ENCODE data around the gene WRAP73. TPM values are rescaled to one million over a fixed set of nuclear protein-coding genes. Genes with fewer than 3 reads are reported as not detected.

Gene WRAP73
- total RNA-seq, 3 donors from 2014 or later (not counting 1 experiment from before 2014, with no cell fraction given): 27.8 to 35.4 (median 30.1) TPM

GRCh38 chr1:3697810-3698209 is 47.9 kb upstream of the WRAP73 start:
- Histone ChIP-seq H3K4me1 (ENCODE audit: control insufficient read depth, insufficient read depth, low read length) (no peaks in the 10 kb centered on the region), H3K27ac (ENCODE audit: low read length) (no peak overlapping the region), H3K36me3 (ENCODE audit: control insufficient read depth, insufficient read depth, low read length) (no peaks in the 10 kb centered on the region), H3K27me3 (ENCODE audit: control insufficient read depth, insufficient read depth, low read length) (no peaks in the 10 kb centered on the region), H3K4me3 (ENCODE audit: low read length) (no peak overlapping the region), H3K9me3 (ENCODE audit: control insufficient read depth, insufficient read depth, low read length) (no peaks in the 10 kb centered on the region)
- Mint-ChIP-seq H3K4me3 (no peak overlapping the region), H3K36me3 (no peaks in the 10 kb centered on the region), H3K27me3 (ENCODE audit: low read depth in 2 of 2) (no peaks in the 10 kb centered on the region), H3K4me1 (peaks cover 0 to 9% of the 10 kb centered on the region in 2 donors), H3K27ac (no peak overlapping the region), H3K9me3 (no peaks in the 10 kb centered on the region)
- no peak for TF ChIP-seq CTCF (IDR thresholded peaks at IDR 0.05)
- no peak for DNase-seq
- intact Hi-C loops (cut with micrococcal nuclease): no loop called here
- ATAC-seq: no peak
- 90% methylated on average over 12 of the region's 12 CpGs for WGBS (ENCODE audit: insufficient coverage)

GRCh38 chr1:3697104-3697503 is 47.2 kb upstream of the WRAP73 start:
- Mint-ChIP-seq H3K36me3 (no peaks in the 10 kb centered on the region), H3K27me3 (ENCODE audit: low read depth in 2 of 2) (no peaks in the 10 kb centered on the region), H3K4me3 (no peak overlapping the region), H3K9me3 (no peaks in the 10 kb centered on the region), H3K4me1 (peaks cover 0 to 9% of the 10 kb centered on the region in 2 donors), H3K27ac (no peak overlapping the region)
- Histone ChIP-seq H3K36me3 (ENCODE audit: control insufficient read depth, insufficient read depth, low read length) (no peaks in the 10 kb centered on the region), H3K27me3 (ENCODE audit: control insufficient read depth, insufficient read depth, low read length) (no peaks in the 10 kb centered on the region), H3K9me3 (ENCODE audit: control insufficient read depth, insufficient read depth, low read length) (no peaks in the 10 kb centered on the region), H3K4me1 (ENCODE audit: control insufficient read depth, insufficient read depth, low read length) (no peaks in the 10 kb centered on the region), H3K27ac (ENCODE audit: low read length) (no peak overlapping the region), H3K4me3 (ENCODE audit: low read length) (no peak overlapping the region)
- no peak for DNase-seq
- WGBS (ENCODE audit: insufficient coverage): 85% methylated on average over 22 of the region's 22 CpGs
- no peak for ATAC-seq
- TF ChIP-seq CTCF (IDR thresholded peaks at IDR 0.05): no peak
- intact Hi-C loops (cut with micrococcal nuclease): no loop called here

GRCh38 chr1:3696689-3697088 is 46.8 kb upstream of the WRAP73 start:
- no peak overlapping the region for H3K4me3 Mint-ChIP-seq
- TF ChIP-seq CTCF (IDR thresholded peaks at IDR 0.05): no peak
- WGBS (ENCODE audit: insufficient coverage): 92% methylated on average over 9 of the region's 9 CpGs
- no peak for DNase-seq
- no peaks in the 10 kb centered on the region for H3K36me3 ChIP-seq (ENCODE audit: control insufficient read depth, insufficient read depth, low read length)
- intact Hi-C loops (cut with micrococcal nuclease): no loop called here
- H3K4me1 Mint-ChIP-seq: peaks cover 0 to 9% of the 10 kb centered on the region in 2 donors
- H3K27me3 Mint-ChIP-seq (ENCODE audit: low read depth in 2 of 2): no peaks in the 10 kb centered on the region
- H3K27ac ChIP-seq (ENCODE audit: low read length): no peak overlapping the region
- H3K9me3 Mint-ChIP-seq: no peaks in the 10 kb centered on the region
- no peak for ATAC-seq
- H3K27ac Mint-ChIP-seq: no peak overlapping the region
- H3K4me3 ChIP-seq (ENCODE audit: low read length): no peak overlapping the region
- H3K4me1 ChIP-seq (ENCODE audit: control insufficient read depth, insufficient read depth, low read length): no peaks in the 10 kb centered on the region
- no peaks in the 10 kb centered on the region for H3K9me3 ChIP-seq (ENCODE audit: control insufficient read depth, insufficient read depth, low read length)
- no peaks in the 10 kb centered on the region for H3K27me3 ChIP-seq (ENCODE audit: control insufficient read depth, insufficient read depth, low read length)
- no peaks in the 10 kb centered on the region for H3K36me3 Mint-ChIP-seq
